ENCODE results near the gene ABCB8.

GRCh38 chr7:151073990-151074389, 45.7 kb downstream of the ABCB8 start:
- no peak for TF ChIP-seq RAD21 (IDR thresholded peaks at IDR 0.05; ENCODE audit: low read length)
- no peak for TF ChIP-seq SIN3A (IDR thresholded peaks at IDR 0.05; ENCODE audit: borderline replicate concordance, low read depth, low read length)
- TF ChIP-seq, protein P1, sequence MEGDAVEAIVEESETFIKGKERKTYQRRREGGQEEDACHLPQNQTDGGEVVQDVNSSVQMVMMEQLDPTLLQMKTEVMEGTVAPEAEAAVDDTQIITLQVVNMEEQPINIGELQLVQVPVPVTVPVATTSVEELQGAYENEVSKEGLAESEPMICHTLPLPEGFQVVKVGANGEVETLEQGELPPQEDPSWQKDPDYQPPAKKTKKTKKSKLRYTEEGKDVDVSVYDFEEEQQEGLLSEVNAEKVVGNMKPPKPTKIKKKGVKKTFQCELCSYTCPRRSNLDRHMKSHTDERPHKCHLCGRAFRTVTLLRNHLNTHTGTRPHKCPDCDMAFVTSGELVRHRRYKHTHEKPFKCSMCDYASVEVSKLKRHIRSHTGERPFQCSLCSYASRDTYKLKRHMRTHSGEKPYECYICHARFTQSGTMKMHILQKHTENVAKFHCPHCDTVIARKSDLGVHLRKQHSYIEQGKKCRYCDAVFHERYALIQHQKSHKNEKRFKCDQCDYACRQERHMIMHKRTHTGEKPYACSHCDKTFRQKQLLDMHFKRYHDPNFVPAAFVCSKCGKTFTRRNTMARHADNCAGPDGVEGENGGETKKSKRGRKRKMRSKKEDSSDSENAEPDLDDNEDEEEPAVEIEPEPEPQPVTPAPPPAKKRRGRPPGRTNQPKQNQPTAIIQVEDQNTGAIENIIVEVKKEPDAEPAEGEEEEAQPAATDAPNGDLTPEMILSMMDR (IDR thresholded peaks at IDR 0.05): no peak
- no peak for TF ChIP-seq TAF1 (IDR thresholded peaks at IDR 0.05; ENCODE audit: borderline replicate concordance, low read depth, low read length)
- TF ChIP-seq MXI1 (IDR thresholded peaks at IDR 0.05; ENCODE audit: low read depth, low read length): no peak

All from SK-N-SH (cell line).